Skeletal muscle cell (primary cell): ENCODE results near the gene THAP7.

ENCODE experiments used
- DNase-seq: peaks from one replicate; pipeline ENCODE4 v3.0.0-alpha.2; 2010; ENCODE audit warnings: low read depth
- H3K4me3 ChIP-seq: 2 replicates; pipeline ENCODE4 v1.5.1; 2011; ENCODE audit warnings: low read depth, mild to moderate bottlenecking, control low read depth, low read length, moderate library complexity

Gene THAP7

DNA sequence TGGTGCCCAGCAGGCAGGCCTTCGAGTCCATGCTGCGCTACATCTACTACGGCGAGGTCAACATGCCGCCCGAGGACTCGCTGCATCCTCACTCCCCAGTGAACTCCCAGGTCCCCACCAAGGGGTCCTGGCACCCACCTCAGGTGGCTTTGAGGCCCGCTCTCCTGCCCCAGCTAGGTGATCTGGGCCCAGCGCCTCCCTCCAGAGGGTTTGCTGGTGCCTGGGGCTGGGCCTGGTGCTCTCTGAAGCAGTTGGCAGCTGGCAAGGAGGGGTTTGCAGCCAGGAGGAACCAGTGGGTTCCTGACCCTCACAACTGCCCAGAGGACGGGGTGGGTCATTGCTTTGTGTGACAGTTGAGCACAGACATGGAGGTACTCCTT is 5.9 kb downstream of the THAP7 start:
- no peak overlapping the region for H3K4me3 ChIP-seq
- DNase-seq = no peak

- H3K4me3 ChIP-seq = no peak overlapping the region
- no peak for DNase-seq
Measured at GRCh38 chr22:20995329-20996030, 6.4 kb downstream of the THAP7 start.

DNA sequence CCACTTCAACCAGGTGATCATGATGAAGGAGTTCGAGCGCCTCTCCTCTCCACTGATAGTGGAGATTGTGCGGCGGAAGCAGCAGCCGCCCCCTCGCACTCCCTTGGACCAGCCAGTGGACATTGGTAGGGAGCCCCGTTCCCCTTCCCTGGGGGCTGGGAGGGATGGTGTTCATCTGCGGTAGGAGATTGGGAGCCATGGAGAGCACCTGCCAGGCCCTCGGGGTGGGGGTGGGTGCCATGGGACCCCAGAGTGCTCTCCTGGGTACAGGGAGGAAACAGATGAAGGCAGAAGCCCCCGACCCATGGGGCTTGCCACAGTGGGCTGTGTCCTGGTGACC is 7.0 kb downstream of the THAP7 start:
- H3K4me3 ChIP-seq = no peak overlapping the region
- DNase-seq = no peak

DNA sequence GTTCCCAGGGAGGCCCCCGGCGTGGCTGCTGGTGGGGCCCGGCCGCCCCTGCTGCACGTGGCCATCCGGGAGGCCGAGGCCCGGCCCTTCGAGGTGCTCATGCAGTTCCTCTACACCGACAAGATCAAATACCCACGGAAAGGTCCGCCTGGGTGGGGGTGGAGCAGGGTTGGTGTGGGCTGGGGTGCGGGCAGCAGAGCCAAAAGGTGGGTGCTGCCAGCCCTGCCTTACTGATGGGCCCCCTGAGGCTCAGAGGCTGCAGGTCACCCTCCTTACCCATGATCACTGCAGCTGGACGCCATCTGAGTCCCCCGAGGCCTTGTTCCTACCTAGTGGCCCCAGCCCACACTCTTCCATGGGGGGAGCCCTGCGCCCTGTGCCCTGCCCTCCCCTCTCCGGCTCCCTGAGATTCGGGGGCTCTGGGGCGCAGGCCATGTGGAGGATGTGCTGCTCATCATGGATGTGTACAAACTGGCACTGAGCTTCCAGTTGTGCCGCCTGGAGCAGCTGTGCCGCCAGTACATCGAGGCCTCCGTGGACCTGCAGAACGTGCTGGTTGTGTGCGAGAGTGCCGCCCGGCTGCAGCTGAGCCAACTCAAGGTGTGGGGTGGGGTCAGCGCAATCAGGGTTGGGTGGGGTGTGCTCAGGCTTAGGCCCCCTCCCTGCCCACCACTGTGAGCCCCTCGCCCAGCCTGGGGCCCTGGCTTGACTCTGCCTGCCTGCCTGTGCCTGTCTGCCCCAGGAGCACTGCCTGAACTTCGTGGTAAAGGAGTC is 7.6 kb downstream of the THAP7 start:
- no peak for DNase-seq
- H3K4me3 ChIP-seq = no peak overlapping the region

- no peak for DNase-seq
Measured at GRCh38 chr22:20993304-20994127, 8.4 kb downstream of the THAP7 start.

DNA sequence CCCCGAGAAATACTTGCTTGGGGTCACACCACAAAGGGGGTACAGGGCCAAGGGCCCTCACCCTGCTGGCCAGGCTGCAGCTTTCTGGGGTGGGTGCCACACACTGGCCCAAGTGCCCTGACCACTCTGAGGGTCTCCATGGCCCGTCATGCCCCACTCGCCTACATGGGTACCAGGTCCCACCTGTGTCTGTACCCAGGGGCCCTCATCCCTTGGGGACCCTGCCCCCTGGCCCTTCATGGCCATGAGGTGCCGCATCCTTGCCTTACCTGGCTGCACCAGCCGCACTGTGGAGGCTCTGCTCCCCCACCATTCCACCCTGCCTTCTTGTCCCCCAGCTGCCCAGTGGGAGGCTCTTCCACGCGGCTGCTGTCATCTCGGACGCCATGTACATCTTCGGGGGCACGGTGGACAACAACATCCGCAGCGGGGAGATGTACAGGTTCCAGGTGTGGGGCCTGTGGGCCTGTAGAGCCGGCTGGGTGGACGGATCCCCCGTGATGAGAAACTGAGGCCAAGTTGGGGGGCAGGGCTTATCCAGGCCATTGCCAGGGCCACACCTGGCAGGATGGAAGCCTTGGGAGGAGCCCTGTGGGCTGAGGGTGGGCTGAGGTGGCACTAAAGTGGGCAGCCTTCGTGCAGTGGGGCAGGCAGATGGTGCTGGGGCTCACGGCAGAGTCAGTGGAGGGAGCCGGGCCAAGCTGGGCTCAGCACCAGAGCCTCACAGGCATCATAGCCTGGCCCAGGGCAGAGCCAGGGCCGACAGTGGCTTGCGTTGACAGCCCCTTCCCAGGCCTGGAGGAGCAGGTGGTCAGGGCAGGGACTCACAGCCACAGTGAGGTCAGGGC is 9.2 kb downstream of the THAP7 start:
- DNase-seq = no peak
- H3K4me3 ChIP-seq = no peak overlapping the region

More at GRCh38 chr22:20993304-20994127, 8.4 kb downstream of the THAP7 start:
- no peak overlapping the region for H3K4me3 ChIP-seq

- DNase-seq = no peak
- H3K4me3 ChIP-seq = no peak overlapping the region
Measured at GRCh38 chr22:20992056-20992442, 9.9 kb downstream of the THAP7 start.

DNA sequence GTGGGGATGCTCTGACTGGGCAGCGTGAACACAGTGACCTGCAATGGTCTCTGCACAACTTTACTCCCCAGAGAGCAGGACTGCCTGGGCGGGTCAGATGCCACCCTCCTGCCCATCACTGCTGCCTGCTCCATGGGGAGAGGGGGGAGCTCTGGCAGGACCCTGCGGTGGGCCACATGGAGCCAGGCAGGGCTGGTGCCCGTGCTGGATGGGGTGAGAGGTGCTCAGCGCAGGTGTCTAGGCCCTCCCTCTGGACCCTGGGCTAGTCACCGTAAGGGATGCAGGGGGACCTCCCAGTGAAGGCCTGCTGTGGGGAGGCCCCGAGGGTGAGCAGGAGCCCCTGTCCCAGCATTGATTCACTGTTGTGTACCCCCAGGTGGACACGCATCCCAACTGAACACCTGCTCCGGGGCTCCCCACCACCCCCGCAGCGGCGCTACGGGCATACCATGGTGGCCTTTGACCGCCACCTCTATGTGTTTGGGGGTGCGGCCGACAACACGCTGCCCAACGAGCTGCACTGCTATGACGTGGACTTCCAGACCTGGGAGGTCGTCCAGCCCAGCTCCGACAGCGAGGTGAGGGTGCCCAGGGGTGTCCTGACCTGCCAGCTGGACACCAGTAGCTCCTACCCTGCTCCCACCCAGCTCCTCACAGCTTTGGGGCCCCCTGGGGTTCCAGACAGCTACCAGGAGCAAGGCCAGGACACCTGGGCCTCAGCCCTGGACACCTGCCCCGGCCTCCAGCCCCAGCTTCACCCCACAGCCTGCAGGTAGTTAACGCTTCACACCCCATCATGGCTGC is 10.5 kb downstream of the THAP7 start:
- no peak for DNase-seq
- no peak overlapping the region for H3K4me3 ChIP-seq

- no peak for DNase-seq
- no peak overlapping the region for H3K4me3 ChIP-seq
Measured at GRCh38 chr22:20990184-20991180, 11.4 kb downstream of the THAP7 start.

- no peak overlapping the region for H3K4me3 ChIP-seq
- no peak for DNase-seq
Measured at GRCh38 chr22:20989323-20990138, 12.4 kb downstream of the THAP7 start.

DNA sequence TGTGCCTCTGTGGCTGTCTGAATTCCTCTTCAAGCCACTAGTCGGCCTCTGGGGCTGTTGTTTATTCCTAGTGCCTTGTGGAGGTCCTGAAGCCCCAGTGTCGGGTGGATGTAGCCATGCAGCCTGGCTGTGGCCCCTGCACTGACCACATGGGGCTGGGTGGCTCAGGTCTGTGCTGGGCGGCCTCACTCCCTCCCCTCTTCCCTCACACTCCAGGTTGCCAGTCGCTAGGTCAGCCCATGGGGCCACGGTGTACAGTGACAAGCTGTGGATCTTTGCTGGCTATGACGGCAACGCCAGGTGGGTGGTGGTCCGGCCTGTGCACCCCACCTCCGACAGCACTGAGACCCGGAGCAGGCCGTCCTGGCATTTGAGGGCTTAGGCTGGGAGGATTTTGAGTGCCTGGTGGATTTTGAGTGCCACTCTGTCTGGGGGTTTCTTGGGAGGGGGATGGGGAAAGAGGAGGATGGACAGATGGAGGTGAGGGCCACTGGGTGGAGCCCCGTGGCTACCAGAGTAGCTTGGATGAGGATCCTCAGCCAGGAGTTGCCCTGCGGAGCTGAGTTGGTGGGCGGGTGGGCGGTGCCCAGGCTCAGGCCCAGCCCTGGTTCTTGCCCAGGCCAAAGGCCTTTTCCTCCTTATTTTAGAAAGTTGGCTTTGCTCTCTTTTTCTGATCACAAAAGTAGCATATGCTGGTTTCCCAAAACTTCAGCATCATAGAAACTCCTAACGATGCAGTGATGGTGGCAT is 13.2 kb downstream of the THAP7 start:
- DNase-seq = no peak
- no peak overlapping the region for H3K4me3 ChIP-seq

DNA sequence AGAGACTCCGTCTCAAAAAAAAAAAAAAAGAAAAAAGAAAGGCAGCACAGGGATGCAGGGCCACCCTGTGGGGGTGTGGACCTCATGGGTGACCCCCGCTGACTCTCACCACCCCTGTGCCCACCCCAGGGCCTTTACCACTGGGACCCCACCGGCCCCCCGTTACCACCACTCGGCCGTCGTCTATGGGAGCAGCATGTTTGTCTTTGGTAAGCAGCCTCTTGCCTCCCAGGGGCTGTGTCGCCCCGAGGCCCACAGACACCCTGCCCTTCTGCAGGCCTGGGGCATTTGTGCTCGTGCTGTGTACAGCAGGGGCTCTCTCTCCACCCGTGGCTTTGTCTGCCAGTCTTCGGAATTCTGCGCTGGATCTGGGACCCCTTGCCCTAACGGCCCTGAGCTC is 14.5 kb downstream of the THAP7 start:
- no peak overlapping the region for H3K4me3 ChIP-seq
- no peak for DNase-seq

GRCh38 chr22:20986365-20986764 is 15.6 kb downstream of the THAP7 start:
- H3K4me3 ChIP-seq = no peak overlapping the region
- no peak for DNase-seq

- no peak for DNase-seq
- H3K4me3 ChIP-seq = no peak overlapping the region
Measured at GRCh38 chr22:20985720-20986119, 16.2 kb downstream of the THAP7 start.

GRCh38 chr22:20983081-20983771 is 18.7 kb downstream of the THAP7 start:
- peak overlapping the region; percentile 92 for H3K4me3 ChIP-seq
- DNase-seq = no peak

DNA sequence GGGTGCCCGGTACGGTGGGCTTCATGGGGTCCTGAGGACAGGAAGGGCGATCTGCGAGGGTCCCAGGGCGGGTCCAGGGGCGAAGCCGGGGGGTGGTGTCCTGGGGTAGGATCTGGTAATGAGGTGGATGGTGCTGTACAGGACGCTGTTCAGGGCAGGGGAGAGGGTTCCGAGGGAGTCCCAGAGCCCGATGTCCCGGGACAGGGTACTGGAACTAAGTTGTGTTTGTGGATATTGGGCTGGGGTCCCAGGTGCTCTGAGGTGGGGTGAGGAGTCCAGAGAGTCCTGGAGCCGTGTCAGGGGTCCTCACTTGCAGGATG is 19.4 kb downstream of the THAP7 start:
- H3K4me3 ChIP-seq = peak overlapping the region; percentile 92
- DNase-seq = no peak
